ENCODE data around the gene SMIM10L1.

The SMIM10L1 gene

GRCh38 chr12:11171145-11171968 is at the start of gene SMIM10L1:
TSS of gene SMIM10L1 (plus strand) at chr12:11171194. CDS start at chr12:11171357, 163 bp downstream.
- DNase-seq (ENCODE audit: low spot score) = peak; percentile 94

- no peak for DNase-seq (ENCODE audit: low spot score)
Observed at GRCh38 chr12:11130382-11130781, 40.6 kb upstream of the SMIM10L1 start.

- DNase-seq (ENCODE audit: low spot score) = no peak
Observed at GRCh38 chr12:11130999-11131398, 40.0 kb upstream of the SMIM10L1 start.

- DNase-seq (ENCODE audit: low spot score) = no peak
Observed at GRCh38 chr12:11133162-11133561, 37.8 kb upstream of the SMIM10L1 start.

GRCh38 chr12:11133816-11134215 is 37.2 kb upstream of the SMIM10L1 start:
- no peak for DNase-seq (ENCODE audit: low spot score)

GRCh38 chr12:11134305-11134704 is 36.7 kb upstream of the SMIM10L1 start, which contains the start of gene TAS2R30:
TSS of gene TAS2R30 (minus strand) at chr12:11134644. CDS start at chr12:11134244, 400 bp downstream.
- DNase-seq (ENCODE audit: low spot score) = no peak

GRCh38 chr12:11136075-11136474 is 34.9 kb upstream of the SMIM10L1 start:
- no peak for DNase-seq (ENCODE audit: low spot score)

- DNase-seq (ENCODE audit: low spot score) = no peak
Observed at GRCh38 chr12:11143352-11143751, 27.6 kb upstream of the SMIM10L1 start.

- DNase-seq (ENCODE audit: low spot score) = no peak
Observed at GRCh38 chr12:11144297-11144696, 26.7 kb upstream of the SMIM10L1 start.

- no peak for DNase-seq (ENCODE audit: low spot score)
Observed at GRCh38 chr12:11147420-11147819, 23.6 kb upstream of the SMIM10L1 start.

GRCh38 chr12:11150832-11151231 is 20.2 kb upstream of the SMIM10L1 start:
- DNase-seq (ENCODE audit: low spot score) = no peak

GRCh38 chr12:11152725-11153124 is 18.3 kb upstream of the SMIM10L1 start:
- DNase-seq (ENCODE audit: low spot score) = no peak

GRCh38 chr12:11154400-11154925 is 16.5 kb upstream of the SMIM10L1 start:
- DNase-seq (ENCODE audit: low spot score) = no peak

GRCh38 chr12:11158885-11159444 is 12.0 kb upstream of the SMIM10L1 start:
- no peak for DNase-seq (ENCODE audit: low spot score)

- no peak for DNase-seq (ENCODE audit: low spot score)
Observed at GRCh38 chr12:11162502-11162901, 8.5 kb upstream of the SMIM10L1 start.

- DNase-seq (ENCODE audit: low spot score) = no peak
Observed at GRCh38 chr12:11164384-11164783, 6.6 kb upstream of the SMIM10L1 start.

GRCh38 chr12:11166300-11166699 is 4.7 kb upstream of the SMIM10L1 start:
- no peak for DNase-seq (ENCODE audit: low spot score)

- no peak for DNase-seq (ENCODE audit: low spot score)
Observed at GRCh38 chr12:11170810-11171144, 217 bp upstream of the SMIM10L1 start.

GRCh38 chr12:11171969-11172675 is 1.1 kb downstream of the SMIM10L1 start:
- DNase-seq (ENCODE audit: low spot score) = no peak

- DNase-seq (ENCODE audit: low spot score) = no peak
Observed at GRCh38 chr12:11174022-11174421, 3.0 kb downstream of the SMIM10L1 start.

- DNase-seq (ENCODE audit: low spot score) = no peak
Observed at GRCh38 chr12:11178250-11178649, 7.3 kb downstream of the SMIM10L1 start.

GRCh38 chr12:11182529-11182928 is 11.5 kb downstream of the SMIM10L1 start:
- no peak for DNase-seq (ENCODE audit: low spot score)

GRCh38 chr12:11183011-11183410 is 12.0 kb downstream of the SMIM10L1 start:
- no peak for DNase-seq (ENCODE audit: low spot score)

Measured in left forelimb (tissue), 1 donor.